B cell (primary cell): ENCODE data around the gene YOD1. TPM values are rescaled to one million over a fixed set of nuclear protein-coding genes. Genes with fewer than 3 reads are reported as not detected.

Experiments
- ATAC-seq: fragments of 200-7000 bp; cut with Tn5 transposase; one replicate; pipeline ENCODE4 v1.10.0; 2021; ENCODE audit warnings: low read depth, mild to moderate bottlenecking, moderate number of reproducible peaks, moderate library complexity
- CTCF ChIA-PET: fragments of 350-600 bp; sonication (Branson Sonifier 250); formaldehyde crosslinking; loops from one replicate; lab custom pipeline; 2021; ENCODE audit warnings: antibody characterized with exemption, inconsistent platforms; lab: Charles Lee
- POLR2A ChIA-PET: fragments of 350-600 bp; sonication (Branson Sonifier 250); formaldehyde crosslinking; loops from one replicate; lab custom pipeline; 2021; ENCODE audit warnings: antibody characterized with exemption; lab: Charles Lee
- DNase-seq: peaks from one replicate; pipeline ENCODE4 v3.0.0; 2013
- H2AFZ ChIP-seq: 2 replicates; pipeline ENCODE4 v1.6.1; 2012; ENCODE audit warnings: mild to moderate bottlenecking, low read depth, low read length; ENCODE audit not compliant: insufficient read depth, poor library complexity, severe bottlenecking
- H3K27ac ChIP-seq, 2 donors: 1 replicate in 1 of 2; 2 replicates in 1 of 2; pipeline ENCODE4 v1.5.1; 2012 to 2013; ENCODE audit warnings: low read length in 2 of 2, mild to moderate bottlenecking in 2 of 2, moderate library complexity in 1 of 2
- H3K27me3 ChIP-seq, 4 experiments: fragments of 200-600 bp in 1 of 4; sonication (generic) in 1 of 4; replicated peaks in 1 of 4; 1 replicate in 2 of 4; 2 replicates in 2 of 4; pipeline versions ENCODE4 v1.6.1 to v1.7.0; 2013 to 2016; ENCODE audit warnings: low read length in 3 of 4, mild to moderate bottlenecking in 2 of 4, mixed read lengths in 1 of 4, moderate library complexity in 1 of 4; ENCODE audit not compliant: insufficient read depth in 4 of 4, control insufficient read depth in 3 of 4; ENCODE audit errors: control extremely low read depth in 1 of 4
- H3K36me3 ChIP-seq, 2 experiments: replicated peaks in 1 of 2; 1 replicate in 1 of 2; 2 replicates in 1 of 2; pipeline versions ENCODE4 v1.6.1 to v1.7.1; 2013; ENCODE audit warnings: low read length in 1 of 2; ENCODE audit not compliant: insufficient read depth in 2 of 2, control insufficient read depth in 1 of 2; ENCODE audit errors: control extremely low read depth in 1 of 2, extremely low read depth in 1 of 2
- H3K4me1 ChIP-seq, 2 donors: fragments of 200-600 bp in 1 of 2; sonication (generic) in 1 of 2; 1 replicate in 1 of 2; 2 replicates in 1 of 2; pipeline versions ENCODE4 v1.5.1 to v1.6.1; 2013 to 2017; ENCODE audit warnings: low read length in 2 of 2; ENCODE audit not compliant: control insufficient read depth in 2 of 2, insufficient read depth in 2 of 2
- H3K4me2 ChIP-seq: replicated peaks from 2 replicates; pipeline ENCODE3; 2012; ENCODE audit warnings: mild to moderate bottlenecking, low read depth, low read length; ENCODE audit not compliant: poor library complexity, severe bottlenecking
- H3K4me3 ChIP-seq, 5 experiments: fragments of 200-600 bp in 1 of 5; sonication (generic) in 1 of 5; 1 replicate in 3 of 5; 2 replicates in 2 of 5; pipeline versions ENCODE4 v1.5.1 to v1.7.0; 2011 to 2016; ENCODE audit warnings: low read length in 4 of 5, mild to moderate bottlenecking in 4 of 5, low read depth in 2 of 5, control low read depth in 1 of 5, moderate library complexity in 1 of 5; ENCODE audit not compliant: insufficient read depth in 1 of 5; ENCODE audit errors: control extremely low read depth in 1 of 5, extremely low read depth in 1 of 5
- H3K79me2 ChIP-seq: fragments of 200-600 bp; sonication (generic); one replicate; pipeline ENCODE4 v1.6.0; 2016; ENCODE audit warnings: low read length; ENCODE audit not compliant: control insufficient read depth, insufficient read depth
- H3K9ac ChIP-seq: fragments of 200-600 bp; sonication (generic); 2 replicates; pipeline ENCODE4 v1.6.1; 2017; ENCODE audit warnings: mild to moderate bottlenecking, low read length, moderate library complexity
- H3K9me3 ChIP-seq, 3 donors: one replicate each; pipeline versions ENCODE4 v1.6.1 to v1.7.1; 2013; ENCODE audit warnings: low read length in 2 of 3; ENCODE audit not compliant: control insufficient read depth in 2 of 3, insufficient read depth in 1 of 3; ENCODE audit errors: control extremely low read depth in 1 of 3
- H4K20me1 ChIP-seq: 2 replicates; pipeline ENCODE4 v1.6.0; 2012; ENCODE audit warnings: mild to moderate bottlenecking, low read length; ENCODE audit not compliant: insufficient read depth, control insufficient read depth, poor library complexity, severe bottlenecking
- H3K27ac Mint-ChIP-seq: one replicate; pipeline ENCODE4 v1.8.0; 2021; ENCODE audit warnings: mixed read lengths
- H3K27me3 Mint-ChIP-seq: one replicate; pipeline ENCODE4 v1.8.0; 2021; ENCODE audit warnings: mixed read lengths
- H3K4me1 Mint-ChIP-seq: one replicate; pipeline ENCODE4 v1.8.0; 2021; ENCODE audit warnings: mixed read lengths
- H3K4me3 Mint-ChIP-seq: one replicate; pipeline ENCODE4 v1.8.0; 2021; ENCODE audit warnings: mixed read lengths
- H3K9me3 Mint-ChIP-seq: one replicate; pipeline ENCODE4 v1.8.0; 2022; ENCODE audit warnings: mixed read lengths; ENCODE audit not compliant: insufficient read depth
- CTCF ChIP-seq: fragments of 200-600 bp; IDR thresholded peaks from one replicate; pipeline ENCODE4 v1.8.0; 2022; ENCODE audit warnings: antibody characterized with exemption, mild to moderate bottlenecking
- EZH2 ChIP-seq: IDR thresholded peaks from 2 replicates; pipeline ENCODE4 v1.6.1; 2012; ENCODE audit warnings: borderline replicate concordance, low read depth, mild to moderate bottlenecking, moderate library complexity, low read length; ENCODE audit not compliant: insufficient read depth, poor library complexity, severe bottlenecking
- WGBS: methylation state at CpG from one replicate; pipeline ENCODE4 v1.1.5; 2013; ENCODE audit warnings: missing lambda C conversion rate; ENCODE audit not compliant: insufficient coverage; 5-methylcytosine and 5-hydroxymethylcytosine counted together
- intact Hi-C: fragments of 100-400 bp; cut with micrococcal nuclease; formaldehyde crosslinking; loops from one replicate; pipeline ENCODE4 v1.10.0; 2022
- polyA plus RNA-seq: library from polyadenylated mRNA; depleted of rRNA; stranded (reverse); fragments of >200 nt; gene quantifications from 2 replicates; pipeline ENCODE4 v1.2.3, GENCODE V29; 2012
- total RNA-seq, 2 donors: library from RNA; stranded (reverse); fragments of 120-200 nt in 1 of 2; gene quantifications; 1 replicate in 1 of 2; 2 replicates in 1 of 2; pipeline versions ENCODE4 v1.2.3 to v1.2.4, GENCODE V29; 2013 to 2022

YOD1 gene
- total and polyA plus RNA-seq, 2 donors (not counting 1 experiment from before 2014, with no cell fraction given) = 2.3 to 9.4 TPM

- Mint-ChIP-seq H3K4me3 (no peak overlapping the region), H3K27ac (no peak overlapping the region), H3K4me1 (peaks cover 13% of the 10 kb centered on the region), H3K27me3 (no peaks in the 10 kb centered on the region), H3K9me3 (no peaks in the 10 kb centered on the region)
- ATAC-seq (no peak), DNase-seq (no peak)
- Histone ChIP-seq H3K27me3 (no peaks in the 10 kb centered on the region), H3K36me3 (no peaks in the 10 kb centered on the region), H3K9me3 (no peaks in the 10 kb centered on the region), H2AFZ (no peak overlapping the region), H3K4me1 (peaks cover 14 to 15% of the 10 kb centered on the region in 2 donors), H3K27ac (no peak overlapping the region), H3K79me2 (no peaks in the 10 kb centered on the region), H3K4me3 (no peak overlapping the region), H3K9ac (no peak overlapping the region), H3K4me2 (no peak overlapping the region), H4K20me1 (no peaks in the 10 kb centered on the region)
- TF ChIP-seq CTCF (no peak), EZH2 (no peak)
- intact Hi-C loops = no loop called here
- CTCF ChIA-PET = interaction anchor here (1.0 to 13.0 kb wide), 4 partner anchors 37 to 415 kb away, joined by 4 to 209 read pairs (median 130); partner anchors contain the start of gene YOD1
- whole genome bisulfite sequencing = no CpG with 5 or more reads among the region's 3 CpGs
- POLR2A ChIA-PET = no interaction called here
Observed at GRCh38 chr1:207085887-207086286, 34.9 kb upstream of the YOD1 start.

GRCh38 chr1:207084701-207085180 is 33.7 kb upstream of the YOD1 start:
- no peaks in the 10 kb centered on the region for H3K9me3 ChIP-seq
- Mint-ChIP-seq H3K27me3 (no peaks in the 10 kb centered on the region), H3K9me3 (no peaks in the 10 kb centered on the region), H3K27ac (no peak overlapping the region), H3K4me3 (no peak overlapping the region), H3K4me1 (peaks cover 13% of the 10 kb centered on the region)
- H3K4me1 ChIP-seq = peaks cover 14 to 15% of the 10 kb centered on the region in 2 donors
- 7% methylated on average over 7 of the region's 8 CpGs for WGBS
- CTCF ChIA-PET = interaction anchor here (0.6 to 13.0 kb wide), 31 partner anchors 9 to 437 kb away, joined by 3 to 209 read pairs (median 6); partner anchors contain the start of genes CD55, CR1, CR2 and PFKFB2
- TF ChIP-seq CTCF (peak; percentile 77), EZH2 (no peak)
- DNase-seq (peak; percentile 82), ATAC-seq (peak; percentile 84)
- H3K4me2 ChIP-seq = no peak overlapping the region
- no peaks in the 10 kb centered on the region for H3K79me2 ChIP-seq
- no peaks in the 10 kb centered on the region for H4K20me1 ChIP-seq
- H3K36me3 ChIP-seq = no peaks in the 10 kb centered on the region
- no peak overlapping the region for H3K9ac ChIP-seq
- H2AFZ ChIP-seq = no peak overlapping the region
- intact Hi-C loops = loop anchor here (1.0 to 5.0 kb wide), 3 partner anchors 253 to 415 kb away; no protein-coding TSS in a partner anchor
- POLR2A ChIA-PET = interaction anchor here (0.7 to 1.1 kb wide), 2 partner anchors 30 to 237 kb away, joined by 3 read pairs; partner anchors contain the start of gene CD55
- no peaks in the 10 kb centered on the region for H3K27me3 ChIP-seq
- H3K4me3 ChIP-seq = no peak overlapping the region
- H3K27ac ChIP-seq = no peak overlapping the region
